Measurements from ENCODE around the gene PARS2.
"Not testable (repeated sequence)": the region's sequence is repeated elsewhere in the genome, so short reads cannot be mapped to it uniquely, and the experiment has no call there.

The PARS2 gene

DNA sequence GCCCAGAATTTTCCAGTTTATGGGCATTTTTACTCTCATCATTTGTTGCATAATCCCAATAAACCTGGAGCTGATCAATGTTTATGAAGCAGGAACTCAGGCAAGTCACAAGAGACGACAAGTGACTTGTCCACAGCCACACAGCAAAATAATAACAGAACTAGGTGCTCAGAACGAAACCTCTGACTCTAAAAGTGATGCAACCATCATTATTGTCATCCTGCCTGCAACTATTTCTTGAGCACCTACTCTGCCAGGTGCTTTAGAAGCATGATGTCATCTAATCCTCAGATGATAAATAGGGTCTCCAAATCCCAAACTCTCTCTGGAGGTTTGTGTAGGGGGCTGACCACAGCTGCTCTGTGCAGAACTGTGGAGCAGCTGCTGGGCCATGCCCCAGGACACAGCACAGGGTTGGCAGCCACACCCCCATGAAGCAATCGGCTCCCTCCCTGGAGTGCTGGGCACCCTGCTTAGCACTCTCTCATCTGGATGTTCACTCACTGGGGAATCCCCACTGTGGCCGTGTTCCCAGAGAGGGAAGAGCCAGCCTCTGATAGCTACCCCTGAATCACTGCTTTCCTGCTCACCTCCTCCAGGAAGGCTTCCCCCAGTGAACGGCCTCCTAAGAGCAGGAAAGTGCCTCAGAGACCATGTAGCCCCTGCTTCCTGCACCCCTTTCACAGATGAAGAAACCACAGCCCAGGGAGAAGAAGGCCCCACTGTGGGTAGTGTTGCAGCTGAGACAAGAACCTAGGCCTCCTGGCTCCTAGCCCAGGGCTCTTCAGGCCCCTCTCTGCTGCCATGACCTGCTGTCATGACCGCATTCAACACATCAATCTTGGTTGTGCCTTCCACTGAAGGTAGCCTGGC is 34.7 kb upstream of the PARS2 start:
- DNase-seq: no peak

DNA sequence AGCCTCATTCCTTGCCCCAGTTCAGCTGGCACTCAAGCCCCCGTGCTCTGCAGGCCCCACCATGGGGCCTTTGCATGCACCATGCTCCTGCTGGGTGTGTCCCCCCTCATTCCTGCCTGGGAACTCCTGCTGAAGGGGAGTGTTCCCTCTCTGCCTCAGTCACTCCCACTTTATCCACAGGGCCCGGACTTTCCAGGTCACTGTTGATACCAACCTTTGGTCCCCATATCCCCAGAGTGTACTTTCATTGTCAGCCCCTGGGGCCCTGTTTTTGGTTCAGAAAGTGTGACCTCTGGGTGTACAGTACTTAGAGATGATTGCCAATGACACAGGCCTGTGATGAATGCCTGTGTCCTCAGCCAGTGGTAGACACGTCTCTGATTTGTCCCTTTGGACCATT is 33.9 kb upstream of the PARS2 start:
- DNase-seq: no peak

- no peak for DNase-seq
Observed at GRCh38 chr1:54796902-54797301, 32.6 kb upstream of the PARS2 start.

GRCh38 chr1:54795841-54796468 is 31.6 kb upstream of the PARS2 start:
- no peak for DNase-seq

GRCh38 chr1:54795356-54795665 is 31.0 kb upstream of the PARS2 start:
- no peak for DNase-seq

DNA sequence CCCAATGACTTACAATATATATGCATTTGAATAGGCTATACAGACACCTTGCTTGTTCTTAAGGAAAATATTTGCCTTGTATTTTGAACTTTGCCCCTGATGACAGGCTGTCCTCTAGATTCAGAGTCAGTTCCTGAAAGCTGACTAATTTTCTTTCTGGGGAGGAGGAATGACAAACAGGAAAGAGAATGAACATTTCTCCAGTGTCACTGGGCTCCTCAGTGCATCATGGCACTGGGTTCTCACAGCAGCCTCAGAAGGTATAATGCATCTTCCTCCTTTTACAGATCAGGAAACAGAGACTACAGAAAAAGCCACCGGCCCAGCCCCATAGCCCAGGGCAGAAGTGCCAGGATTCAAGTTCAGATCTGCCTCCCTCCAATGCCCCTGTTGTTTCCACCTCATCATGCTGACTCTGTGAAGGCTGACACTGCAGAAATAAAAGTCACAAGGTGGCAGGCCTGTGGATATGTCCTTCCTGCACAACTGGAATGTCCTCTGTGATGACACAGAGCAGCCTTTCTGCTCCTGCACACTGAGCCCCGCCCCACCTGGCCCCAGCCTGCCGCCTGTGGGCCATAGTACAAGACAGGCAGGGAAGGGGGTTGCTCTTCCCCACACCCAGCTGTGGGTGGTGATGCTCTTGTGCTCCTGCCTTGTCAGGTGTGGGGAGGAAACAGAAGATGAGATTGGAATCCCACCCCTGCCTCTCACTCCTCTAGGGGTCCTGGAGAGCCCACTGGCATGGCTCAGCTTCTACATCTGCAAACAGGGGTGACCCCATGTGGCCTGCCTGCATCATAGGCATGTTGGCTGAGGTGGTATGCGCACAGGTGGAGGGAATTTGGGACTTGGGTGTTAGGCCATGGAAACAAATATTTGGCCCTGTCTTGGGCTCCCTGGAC is 30.4 kb upstream of the PARS2 start:
- DNase-seq: no peak

GRCh38 chr1:54792686-54793282 is 28.5 kb upstream of the PARS2 start:
- DNase-seq: no peak

GRCh38 chr1:54791880-54792522 is 27.7 kb upstream of the PARS2 start:
- no peak for DNase-seq

GRCh38 chr1:54788459-54788858 is 24.1 kb upstream of the PARS2 start:
- no peak for DNase-seq

- DNase-seq: no peak
Observed at GRCh38 chr1:54787604-54788003, 23.3 kb upstream of the PARS2 start.

- DNase-seq: no peak
Observed at GRCh38 chr1:54786778-54787177, 22.5 kb upstream of the PARS2 start.

GRCh38 chr1:54784066-54784465 is 19.7 kb upstream of the PARS2 start:
- no peak for DNase-seq

DNA sequence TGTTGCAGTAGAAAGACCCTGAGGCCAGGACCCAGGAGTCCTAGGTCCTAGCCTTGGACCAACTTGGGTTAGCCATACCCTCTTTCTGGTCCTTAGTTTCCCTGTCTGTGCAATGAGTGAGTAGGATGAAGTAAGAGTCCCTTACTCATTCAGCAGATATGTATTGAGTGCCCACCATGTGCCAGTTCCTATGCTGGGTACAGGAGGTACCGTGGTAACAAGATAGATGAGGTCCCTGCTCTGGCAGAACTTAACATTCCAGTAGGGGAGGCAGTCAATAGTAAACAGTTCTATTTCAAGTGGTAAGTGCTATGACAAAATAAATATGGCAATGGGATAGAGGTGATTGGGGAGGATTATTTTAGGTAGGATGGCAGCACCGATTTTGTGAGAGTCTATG is 18.3 kb upstream of the PARS2 start:
- no peak for DNase-seq

DNA sequence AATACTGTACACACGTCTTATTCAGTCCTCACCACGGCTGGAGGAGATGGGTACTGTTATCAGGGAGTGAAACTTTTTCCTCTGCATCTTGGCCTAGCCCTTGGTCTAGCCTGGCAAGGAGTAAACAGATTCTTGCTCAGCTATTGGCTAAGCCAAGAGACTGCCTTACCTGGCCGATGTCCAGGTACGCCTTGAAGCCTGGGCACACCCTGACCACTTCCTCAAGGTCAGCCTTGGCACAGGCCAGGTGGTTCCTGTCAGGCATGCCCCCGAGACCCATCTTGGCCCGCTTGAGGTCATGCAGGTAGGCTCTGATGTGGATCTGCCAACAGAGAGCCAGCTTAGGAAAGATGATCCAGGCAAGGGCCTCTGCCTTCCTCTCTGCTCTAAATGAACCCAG is 17.8 kb upstream of the PARS2 start:
- no peak for DNase-seq

GRCh38 chr1:54781023-54781723 is 16.9 kb upstream of the PARS2 start:
- no peak for DNase-seq

DNA sequence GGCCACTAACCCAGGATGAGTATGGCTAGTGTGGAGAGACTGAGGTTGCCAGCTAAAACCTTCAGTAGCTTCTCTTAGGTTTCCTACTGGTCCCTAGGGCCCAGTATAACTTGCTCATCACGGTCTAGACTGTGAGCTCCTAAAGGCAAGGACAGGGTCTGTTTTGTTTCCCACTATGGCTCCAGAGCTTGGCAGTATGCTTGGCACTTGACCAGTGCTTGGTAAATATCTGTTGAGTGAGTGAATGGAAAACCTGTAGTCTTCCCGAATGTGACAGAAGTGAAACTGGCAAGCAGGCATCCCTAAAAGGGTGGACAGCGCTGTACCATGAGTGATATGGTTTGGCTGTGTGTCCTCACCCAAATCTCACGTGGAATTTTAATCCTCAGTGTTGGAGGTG is 13.1 kb upstream of the PARS2 start:
- DNase-seq: no peak

DNA sequence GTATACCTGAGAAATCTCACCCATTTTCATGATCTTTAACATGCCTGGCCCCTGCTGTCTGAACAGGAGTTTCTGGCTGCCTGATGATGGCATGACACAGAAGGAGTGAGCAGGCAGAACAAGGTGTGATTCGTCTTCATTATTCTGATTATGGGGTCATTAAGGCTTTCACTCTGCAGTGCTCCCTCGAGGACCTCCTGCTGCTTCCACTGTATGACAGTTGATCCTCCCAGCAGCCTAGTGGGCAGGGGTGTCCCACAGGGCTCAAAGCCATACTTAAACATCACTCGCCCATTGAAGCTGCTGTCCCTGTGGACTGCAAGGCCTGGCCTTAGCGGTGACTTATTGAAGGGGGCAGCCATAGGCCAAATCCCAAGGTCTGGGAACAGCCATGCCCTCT is 12.7 kb upstream of the PARS2 start:
- DNase-seq: no peak

GRCh38 chr1:54775828-54776721 is 11.8 kb upstream of the PARS2 start:
- DNase-seq: not testable (repeated sequence)

DNA sequence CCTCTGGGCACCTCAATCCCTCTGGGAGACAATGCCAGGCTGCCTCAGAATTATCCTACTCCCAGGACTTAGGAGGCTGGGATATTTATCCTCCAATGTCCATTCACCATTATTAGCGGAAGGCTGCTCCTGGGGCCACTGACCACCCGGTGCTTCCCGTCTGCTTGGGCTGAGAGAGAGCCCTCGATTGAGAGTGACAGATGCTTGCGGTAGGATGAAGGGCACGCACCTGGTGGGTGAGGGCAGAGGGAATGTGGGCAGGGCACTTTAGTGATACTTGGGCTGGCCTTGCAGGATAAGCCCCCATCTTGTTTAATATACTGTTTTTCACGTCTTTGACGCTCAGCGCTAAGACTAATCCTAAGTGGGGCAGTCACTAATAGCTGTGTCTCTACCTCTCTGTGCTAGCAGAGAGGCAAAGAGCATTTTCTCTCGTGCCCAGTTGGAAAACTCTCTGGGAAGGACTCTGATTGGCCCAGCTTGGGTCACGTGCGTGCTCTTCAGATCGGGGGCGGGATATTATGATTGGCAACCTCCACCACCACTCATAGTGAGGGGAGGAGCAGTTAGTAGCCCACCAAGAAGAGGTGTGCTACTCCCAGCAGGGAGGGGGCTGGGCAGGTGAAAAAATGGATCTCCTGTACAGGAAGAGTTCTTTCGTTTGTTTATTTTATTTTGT is 10.6 kb upstream of the PARS2 start:
- no peak for DNase-seq

DNA sequence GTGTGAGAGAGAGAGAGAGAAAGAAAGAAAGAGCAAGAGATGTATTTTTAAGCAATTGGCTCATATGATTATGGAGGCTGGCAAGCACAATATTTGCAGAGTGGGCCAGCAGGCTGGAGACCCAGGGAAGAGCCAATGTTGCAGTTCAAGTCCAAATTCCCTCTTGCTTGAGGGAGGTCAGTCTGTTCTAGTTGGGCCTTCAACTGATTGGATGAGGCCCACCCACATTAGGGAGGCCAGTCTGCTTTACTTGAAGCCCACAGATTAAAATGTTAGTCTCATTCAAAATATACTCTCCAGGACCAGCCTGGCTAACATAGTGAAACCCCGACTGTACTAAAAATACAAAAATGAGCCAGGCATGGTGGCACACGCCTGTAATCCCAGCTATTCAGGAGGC is 8.6 kb upstream of the PARS2 start:
- no peak for DNase-seq
